Caki2 (cell line): ENCODE results near the gene PRRT2. TPM values are rescaled to one million over a fixed set of nuclear protein-coding genes. Genes with fewer than 3 reads are reported as not detected.
"Not testable (repeated sequence)": the region's sequence is repeated elsewhere in the genome, so short reads cannot be mapped to it uniquely, and the experiment has no call there.

ENCODE experiments used
- DNase-seq: peaks from one replicate; pipeline ENCODE4 v3.0.0-alpha.2; 2015; ENCODE audit warnings: low read depth
- in situ Hi-C: cut with HindIII; loops from 2 replicates; pipeline ENCODE4 v1.10.0; 2016; ENCODE audit warnings: low sequenced_read_pairs, low pct_unique_long_range_greater_than_20kb, mixed read lengths
- total RNA-seq: library from RNA; depleted of rRNA; stranded (reverse); fragments of >200 nt; shearing (Covaris generic); gene quantifications from 2 replicates; pipeline ENCODE4 v1.2.3, GENCODE V29; 2014; ENCODE audit warnings: low replicate concordance

PRRT2 gene
- total RNA-seq, 1 experiment from 2014 or later = not detected

DNA sequence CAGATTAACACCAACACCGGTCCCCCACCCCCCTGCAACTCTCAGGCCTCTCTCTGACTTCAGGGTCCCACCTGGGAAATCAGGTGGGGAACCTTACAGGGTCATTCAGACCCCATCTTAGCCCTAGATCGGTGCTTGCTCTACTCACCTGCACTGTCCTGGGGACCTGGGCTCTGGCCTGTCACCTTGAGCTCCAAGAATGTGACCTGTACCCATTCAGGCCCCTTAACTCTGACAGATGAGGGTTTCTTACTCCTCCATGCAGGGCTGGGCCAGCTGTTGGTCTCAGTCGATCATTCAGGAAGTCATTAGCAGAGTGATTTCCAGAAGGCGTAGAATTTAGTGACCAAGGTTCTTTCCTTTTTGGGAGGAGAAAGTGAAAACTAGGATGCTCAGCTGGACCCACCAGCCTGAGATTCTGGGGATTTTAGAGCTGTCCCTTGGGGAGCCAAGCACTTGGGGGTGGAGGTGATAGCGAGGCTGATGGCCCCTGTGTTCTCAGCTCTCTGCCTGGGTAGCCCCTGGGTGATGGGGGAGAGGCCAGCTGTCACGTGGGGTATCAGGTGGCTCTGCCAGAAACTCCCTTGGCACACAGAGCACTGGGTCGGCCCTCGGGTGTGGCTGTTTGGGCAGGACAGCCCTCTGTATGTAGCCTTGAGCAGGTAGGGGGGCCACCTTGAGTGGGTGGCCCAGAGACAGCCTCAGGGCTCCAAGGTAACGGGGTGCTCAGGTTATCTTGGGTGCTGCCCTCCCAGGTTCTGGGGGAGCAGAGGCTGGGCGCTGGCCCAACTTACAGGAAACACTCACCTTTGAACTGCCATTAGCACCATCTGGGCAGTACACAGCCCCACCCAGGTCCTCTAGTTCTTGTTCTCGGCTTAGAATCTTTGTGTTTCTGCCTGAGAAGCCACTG is 9.0 kb downstream of the PRRT2 start:
- in situ Hi-C loops = no loop called here
- peak; percentile 79 for DNase-seq

DNA sequence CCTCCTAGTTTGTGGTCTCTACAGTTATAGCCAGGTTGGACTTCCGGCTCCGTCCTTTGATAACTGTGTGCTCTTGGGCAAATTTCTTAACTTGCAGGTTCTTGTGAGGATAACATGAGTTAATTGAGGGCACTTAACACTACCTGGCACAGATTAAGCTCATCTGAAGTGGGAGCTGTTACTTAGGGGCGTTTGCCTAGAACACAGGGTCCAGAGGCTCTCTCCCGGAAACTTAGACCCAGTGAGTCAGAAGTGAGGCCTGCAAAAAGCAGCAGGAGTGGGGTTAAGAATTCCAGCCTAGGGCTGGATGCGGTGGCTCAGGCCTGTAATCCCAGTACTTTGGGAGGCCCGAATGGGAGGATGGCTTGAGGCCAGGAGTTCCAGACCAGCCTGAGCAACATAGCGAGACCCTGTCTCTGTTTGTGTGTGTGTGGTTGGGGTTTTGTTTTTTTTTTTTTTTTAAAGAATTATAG is 9.7 kb downstream of the PRRT2 start:
- in situ Hi-C loops = no loop called here
- peak; percentile 74 for DNase-seq

DNA sequence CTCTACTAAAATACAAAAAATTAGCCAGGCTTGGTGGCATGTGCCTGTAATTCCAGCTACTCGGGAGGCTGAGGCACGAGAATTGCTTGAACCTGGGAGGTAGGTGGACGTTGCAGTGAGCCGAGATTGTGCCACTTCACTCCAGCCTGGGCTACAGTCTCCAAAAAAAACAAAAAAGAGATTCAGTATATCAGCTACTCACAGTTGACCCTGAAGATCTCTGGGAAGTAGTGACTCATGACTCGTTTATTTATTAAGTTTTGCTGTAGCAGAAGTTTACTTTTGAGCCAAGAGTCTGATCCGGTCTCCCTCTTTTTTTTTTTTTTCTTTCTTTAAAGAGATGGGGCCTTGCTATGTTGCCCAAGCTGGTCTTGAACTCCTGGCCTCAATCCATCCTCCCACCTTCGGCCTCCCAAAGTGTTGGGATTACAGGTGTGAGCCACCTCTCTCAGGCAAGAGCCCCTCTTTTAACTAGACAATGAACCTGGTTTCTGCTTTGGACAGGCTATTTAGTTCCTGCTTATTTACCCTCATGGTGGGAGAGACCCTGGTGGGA is 12.7 kb downstream of the PRRT2 start:
- in situ Hi-C loops = no loop called here
- peak; percentile 79 for DNase-seq

DNA sequence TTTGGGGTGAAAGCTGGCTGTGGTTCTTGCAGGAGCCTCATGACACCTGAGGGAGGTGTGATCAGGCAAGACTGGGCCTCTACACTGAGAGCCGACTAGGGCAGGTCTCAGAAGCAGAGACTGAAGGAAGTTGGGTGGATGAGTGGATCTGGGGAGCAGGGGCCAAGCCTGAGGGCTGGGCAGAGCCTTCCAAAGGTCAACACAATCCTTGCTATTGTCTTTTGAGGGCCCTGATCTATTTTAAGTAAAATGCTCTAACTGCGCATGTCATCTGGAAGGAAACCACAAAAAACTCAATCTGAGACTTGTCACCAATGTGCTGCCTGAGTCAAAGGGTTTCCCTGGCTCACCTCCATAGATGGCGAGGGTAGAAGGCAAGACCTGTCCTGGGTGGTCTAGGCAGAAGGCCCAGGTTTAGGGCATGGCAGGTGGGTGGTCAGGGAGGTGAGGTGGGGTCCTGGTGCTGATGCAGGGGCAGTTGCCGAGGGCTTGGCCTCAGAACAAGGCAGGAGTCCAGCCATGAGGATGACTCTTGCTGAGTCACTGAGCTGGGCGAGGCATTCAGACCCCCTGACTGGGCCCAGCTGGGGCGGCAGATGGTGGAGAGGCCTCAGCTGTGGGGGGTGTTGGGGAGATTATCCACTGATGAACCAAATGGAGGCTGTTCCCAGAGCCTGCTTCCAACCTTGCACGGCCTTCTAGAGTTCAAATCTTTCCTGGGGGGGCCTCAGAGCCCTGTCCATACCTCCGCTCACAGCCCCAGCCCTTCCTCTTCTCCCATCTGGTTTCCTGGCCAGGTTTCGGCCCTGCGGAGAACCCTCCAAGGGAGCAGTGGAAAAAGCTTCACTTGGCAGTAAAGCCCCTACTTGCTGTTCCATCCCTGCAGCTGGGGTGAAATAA is 13.4 kb downstream of the PRRT2 start:
- peak; percentile 70 for DNase-seq
- in situ Hi-C loops = no loop called here

DNA sequence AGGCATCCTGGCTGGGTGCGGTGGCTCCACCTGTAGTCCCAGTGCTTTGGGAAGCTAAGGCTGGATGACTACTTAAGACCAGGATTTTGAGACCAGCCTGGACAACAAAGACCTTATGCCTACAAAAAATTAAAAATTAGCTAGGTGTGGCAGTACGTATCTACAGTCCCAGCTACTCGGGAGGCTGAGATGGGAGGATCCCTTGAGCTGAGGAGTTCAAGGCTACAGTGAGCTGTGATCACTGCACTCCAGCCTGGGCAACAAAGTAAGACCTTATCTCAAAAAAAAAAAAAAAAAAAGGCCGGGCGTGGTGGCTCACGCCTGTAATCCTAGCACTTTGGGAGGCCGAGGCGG is 14.3 kb downstream of the PRRT2 start:
- DNase-seq = no peak
- in situ Hi-C loops = no loop called here

DNA sequence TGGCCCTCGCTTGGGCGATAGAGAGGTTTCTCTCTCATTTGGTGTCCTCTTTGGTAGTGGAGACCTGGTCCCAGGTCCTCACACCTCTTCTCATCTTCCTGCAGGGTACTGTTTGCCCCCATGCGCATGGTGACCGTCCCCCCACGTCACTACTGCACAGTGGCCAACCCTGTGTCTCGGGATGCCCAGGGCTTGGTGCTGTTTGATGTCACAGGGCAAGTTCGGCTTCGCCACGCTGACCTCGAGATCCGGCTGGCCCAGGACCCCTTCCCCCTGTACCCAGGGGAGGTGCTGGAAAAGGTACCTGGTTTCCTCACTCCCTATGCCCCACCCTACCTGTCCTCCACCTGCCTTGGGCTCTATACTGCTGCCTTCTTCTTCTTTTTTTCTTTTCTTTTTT is 18.8 kb downstream of the PRRT2 start:
- in situ Hi-C loops = no loop called here
- no peak for DNase-seq

DNA sequence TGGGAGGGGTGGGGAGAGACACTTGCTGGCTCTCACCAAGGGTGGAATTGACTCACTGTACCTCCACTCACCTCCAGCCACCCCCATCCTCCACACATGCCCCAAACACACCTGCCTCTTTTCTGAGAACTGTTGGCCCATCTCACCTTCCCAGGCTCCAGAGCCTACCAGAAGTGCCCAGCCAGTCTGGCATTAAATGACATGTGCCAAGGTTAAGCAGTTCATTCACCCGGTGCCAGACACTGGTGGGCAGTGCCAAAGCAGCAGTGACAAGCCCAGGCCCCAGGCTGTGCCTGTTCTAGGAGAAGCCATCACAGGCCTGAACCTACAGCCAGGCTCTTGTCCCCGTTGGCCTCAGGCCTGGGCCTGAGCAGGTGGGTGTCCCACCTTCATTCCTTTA is 19.5 kb downstream of the PRRT2 start:
- in situ Hi-C loops = no loop called here
- DNase-seq = no peak

DNA sequence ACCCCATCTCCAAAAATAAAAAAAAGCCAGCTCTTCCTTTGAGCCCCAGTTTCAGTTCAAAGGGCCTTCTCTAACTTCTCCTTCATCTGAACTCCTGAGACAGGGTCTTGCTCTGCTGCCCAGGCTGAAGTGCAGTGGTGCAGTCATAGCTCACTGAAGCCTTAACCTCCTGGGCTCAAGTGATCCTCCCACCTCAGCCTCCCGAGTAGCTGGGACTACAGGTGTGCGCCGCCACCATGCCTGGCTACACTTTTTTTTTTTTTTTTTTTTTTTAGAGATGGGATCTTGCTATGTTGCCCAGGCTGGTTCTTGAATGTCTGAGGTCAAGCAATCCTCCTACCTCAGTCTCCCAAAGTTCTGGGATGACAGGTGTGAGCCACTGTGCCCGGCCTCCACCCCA is 21.2 kb downstream of the PRRT2 start:
- DNase-seq, in situ Hi-C loops: not testable (repeated sequence)

DNA sequence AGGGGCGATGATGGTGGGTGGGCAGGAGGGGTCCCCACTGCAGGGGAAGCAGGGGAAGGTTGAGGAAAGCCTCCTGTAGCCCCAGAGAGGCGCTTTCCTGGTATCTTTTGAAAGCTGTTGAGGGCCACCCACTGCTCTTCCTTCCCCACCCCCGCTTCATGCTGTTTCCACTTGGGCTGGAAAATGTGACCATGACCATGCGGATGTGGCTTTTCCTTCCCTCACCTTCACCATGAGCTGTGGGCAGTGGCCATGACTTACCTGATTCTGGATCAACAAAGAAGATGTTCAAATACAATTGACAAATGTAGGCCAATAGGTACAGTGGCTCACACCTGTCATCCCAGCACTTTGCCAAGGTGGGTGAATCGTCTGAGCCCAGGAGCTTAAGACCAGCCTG is 22.1 kb downstream of the PRRT2 start:
- in situ Hi-C loops = no loop called here
- no peak for DNase-seq

DNA sequence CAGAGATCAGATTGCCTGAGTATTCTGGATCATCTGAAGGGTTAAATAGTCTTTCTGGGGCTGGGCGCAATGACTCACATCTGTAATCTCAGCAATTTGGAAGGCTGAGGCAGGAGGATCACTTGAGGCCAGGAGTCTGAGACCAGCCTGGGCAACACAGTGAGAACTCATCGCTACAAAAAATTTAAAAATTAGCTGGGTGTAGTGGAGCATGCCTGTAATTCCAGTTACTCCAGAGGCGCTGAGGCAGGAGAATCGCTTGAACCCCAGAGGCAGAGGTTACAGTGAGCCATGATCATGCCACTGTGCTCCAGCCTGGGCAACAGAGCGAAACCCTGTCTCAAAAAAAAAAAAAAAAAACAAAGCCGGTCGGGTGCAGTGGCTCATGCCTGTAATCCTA is 23.9 kb downstream of the PRRT2 start:
- in situ Hi-C loops = no loop called here
- DNase-seq = peak; percentile 71

DNA sequence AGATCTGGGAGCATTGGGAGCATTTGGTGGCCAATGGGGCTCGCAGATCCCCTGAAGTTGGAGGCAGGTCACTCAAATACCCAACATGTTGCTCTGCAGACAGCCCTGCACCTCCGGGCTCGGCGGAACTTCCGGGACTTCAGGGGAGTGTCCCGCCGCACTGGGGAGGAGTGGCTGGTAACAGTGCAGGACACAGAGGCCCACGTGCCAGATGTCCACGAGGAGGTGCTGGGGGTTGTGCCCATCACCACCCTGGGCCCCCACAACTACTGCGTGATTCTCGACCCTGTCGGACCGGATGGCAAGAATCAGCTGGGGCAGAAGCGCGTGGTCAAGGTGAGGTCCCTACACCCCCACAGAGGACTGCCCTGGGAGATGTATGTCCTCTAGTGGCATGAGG is 24.6 kb downstream of the PRRT2 start:
- no peak for DNase-seq
- in situ Hi-C loops = no loop called here

DNA sequence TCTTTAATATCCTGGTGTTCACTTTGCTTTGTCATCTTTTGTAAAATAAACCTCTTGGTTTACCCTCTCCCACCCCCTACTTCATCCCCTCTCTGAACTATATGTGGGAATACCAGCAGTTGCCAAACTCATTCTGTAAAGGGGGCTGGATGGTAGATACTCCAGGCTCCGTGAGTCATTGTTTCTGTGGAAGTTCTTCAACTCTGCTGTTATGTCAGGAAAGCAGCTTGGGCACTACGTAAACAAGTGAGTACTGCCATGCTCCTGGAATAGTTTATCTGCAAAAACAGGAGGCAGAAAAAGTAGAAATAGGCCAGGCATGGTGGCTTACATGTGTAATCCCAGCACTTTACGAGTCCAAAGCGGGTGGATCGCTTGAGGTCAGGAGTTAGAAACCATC is 25.8 kb downstream of the PRRT2 start:
- in situ Hi-C loops = no loop called here
- DNase-seq = no peak

DNA sequence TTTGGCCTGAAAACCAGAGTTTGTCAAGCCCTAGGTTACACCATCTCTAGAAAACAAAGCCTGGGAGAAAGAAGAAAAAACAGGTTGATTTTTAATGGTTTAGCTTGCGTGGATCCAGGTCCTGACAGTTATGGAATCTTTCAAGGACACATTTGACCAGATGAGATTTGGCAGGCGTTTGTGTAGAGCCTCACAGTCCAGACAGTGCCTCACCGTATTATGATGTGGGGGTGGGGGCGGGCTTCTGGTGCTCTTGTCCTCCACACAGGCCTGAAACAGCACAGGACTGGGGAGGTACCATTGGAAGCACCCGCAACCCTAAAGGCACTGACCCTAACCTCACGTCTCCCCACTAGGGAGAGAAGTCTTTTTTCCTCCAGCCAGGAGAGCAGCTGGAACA is 27.8 kb downstream of the PRRT2 start:
- in situ Hi-C loops = no loop called here
- DNase-seq = no peak

DNA sequence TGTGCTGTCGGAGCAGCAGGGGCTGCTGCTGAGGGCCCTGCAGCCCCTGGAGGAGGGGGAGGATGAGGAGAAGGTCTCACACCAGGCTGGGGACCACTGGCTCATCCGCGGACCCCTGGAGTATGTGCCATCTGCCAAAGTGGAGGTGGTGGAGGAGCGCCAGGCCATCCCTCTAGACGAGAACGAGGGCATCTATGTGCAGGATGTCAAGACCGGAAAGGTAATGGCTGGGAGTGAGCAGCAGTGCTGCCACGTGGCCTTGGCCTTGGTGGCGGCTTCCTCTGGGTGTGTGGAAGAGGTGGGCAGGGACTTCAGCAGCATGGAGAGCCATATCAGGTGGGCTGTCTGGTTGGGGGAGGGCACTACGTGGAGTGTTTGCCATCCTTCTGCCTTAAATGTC is 28.2 kb downstream of the PRRT2 start:
- in situ Hi-C loops = no loop called here
- no peak for DNase-seq

DNA sequence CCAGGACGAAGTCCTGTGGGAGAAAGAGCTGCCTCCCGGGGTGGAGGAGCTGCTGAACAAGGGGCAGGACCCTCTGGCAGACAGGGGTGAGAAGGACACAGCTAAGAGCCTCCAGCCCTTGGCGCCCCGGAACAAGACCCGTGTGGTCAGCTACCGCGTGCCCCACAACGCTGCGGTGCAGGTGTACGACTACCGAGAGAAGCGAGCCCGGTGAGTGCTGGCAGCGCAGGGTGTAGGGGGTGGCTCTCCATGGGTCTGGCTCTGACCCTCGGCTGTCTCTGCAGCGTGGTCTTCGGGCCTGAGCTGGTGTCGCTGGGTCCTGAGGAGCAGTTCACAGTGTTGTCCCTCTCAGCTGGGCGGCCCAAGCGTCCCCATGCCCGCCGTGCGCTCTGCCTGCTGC is 29.6 kb downstream of the PRRT2 start:
- in situ Hi-C loops = no loop called here
- DNase-seq = no peak

DNA sequence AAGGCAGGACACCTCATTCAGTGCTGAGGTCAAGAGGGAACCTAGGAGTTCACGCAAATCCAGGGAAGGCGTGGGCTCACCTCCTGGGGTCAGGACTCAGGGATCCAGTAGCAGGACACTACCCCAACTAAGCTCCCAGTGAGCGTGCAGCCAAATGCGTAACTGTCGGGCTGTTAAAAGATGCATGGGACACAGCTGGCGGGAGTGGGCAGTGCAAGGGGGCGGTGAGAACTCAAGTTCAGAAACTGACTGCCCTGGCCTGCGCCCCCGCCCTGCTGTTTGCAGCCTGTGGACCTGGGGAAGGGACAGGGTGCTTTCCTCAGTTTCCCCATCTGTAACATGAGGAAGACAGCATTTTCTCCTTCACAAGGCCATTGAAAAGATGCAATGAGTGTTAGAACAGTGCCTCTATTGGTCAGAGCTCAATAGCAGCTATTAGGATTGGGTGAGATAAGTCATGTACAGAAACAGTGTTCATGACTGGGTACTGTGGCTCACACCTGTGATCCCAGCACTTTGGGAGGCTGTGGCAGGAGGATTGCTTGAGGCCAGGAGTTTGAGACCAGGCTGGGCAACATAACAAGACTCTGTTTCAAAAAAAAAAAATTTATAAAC is 30.8 kb downstream of the PRRT2 start:
- no peak for DNase-seq
- in situ Hi-C loops = no loop called here

DNA sequence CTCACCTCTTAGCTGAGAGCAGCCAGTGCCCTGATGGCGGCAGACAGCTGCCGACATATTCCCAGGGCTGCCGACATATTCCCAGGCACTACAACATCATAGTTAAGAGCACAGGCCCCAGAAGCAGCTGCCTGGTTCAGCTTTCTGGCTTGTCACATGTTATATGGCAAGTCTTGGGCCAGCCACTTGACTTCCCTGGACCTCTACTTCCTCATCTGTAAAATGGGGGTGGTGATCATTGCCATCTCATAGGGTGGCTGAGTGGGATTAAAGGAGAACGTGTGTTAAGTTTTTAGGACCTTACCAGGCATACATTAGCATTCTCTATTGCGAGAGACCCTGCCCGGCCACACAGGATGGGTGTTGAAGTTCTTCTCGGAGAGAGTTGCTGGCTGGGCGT is 31.9 kb downstream of the PRRT2 start:
- in situ Hi-C loops = no loop called here
- DNase-seq = no peak

DNA sequence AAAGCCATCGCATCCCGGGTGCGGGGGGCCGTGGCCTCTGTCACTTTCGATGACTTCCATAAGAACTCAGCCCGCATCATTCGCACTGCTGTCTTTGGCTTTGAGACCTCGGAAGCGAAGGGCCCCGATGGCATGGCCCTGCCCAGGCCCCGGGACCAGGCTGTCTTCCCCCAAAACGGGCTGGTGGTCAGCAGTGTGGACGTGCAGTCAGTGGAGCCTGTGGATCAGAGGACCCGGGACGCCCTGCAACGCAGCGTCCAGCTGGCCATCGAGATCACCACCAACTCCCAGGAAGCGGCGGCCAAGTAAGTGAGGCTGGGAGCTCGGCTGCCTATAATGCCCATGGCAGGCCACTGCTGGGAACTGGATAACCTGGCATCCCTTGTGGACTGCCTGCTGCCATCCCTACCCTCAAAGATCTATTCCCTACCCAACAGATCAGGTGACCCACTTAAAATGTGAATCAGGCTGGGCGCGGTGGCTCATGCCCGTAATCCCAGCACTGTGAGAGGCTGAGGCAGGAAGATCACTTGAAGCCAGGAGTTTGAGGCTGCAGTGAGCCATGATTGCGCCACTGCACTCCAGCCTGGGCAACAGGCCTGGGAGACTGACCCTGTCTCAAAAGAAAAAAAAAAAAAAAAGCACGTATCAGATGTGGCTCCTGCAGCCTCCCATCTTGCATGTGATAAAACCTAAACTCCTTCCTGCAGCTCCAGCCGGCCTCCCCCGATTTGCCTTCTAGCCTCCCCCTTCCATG is 32.8 kb downstream of the PRRT2 start:
- in situ Hi-C loops = no loop called here
- no peak for DNase-seq
